NCI-H146 treated with DMSO at 0.1 percent for 48 hours (cell line): ENCODE data around the gene RALB.
A peak's percentile ranks its signal among the peaks of the same experiment; 100 is the strongest.
"Not testable (repeated sequence)": the region's sequence is repeated elsewhere in the genome, so short reads cannot be mapped to it uniquely, and the experiment has no call there.

Experiments used
- DNase-seq: peaks from one replicate; lab custom pipeline; 2025; ENCODE audit not compliant: unreplicated experiment; lab: John Stamatoyannopoulos, UW

Gene RALB

DNA sequence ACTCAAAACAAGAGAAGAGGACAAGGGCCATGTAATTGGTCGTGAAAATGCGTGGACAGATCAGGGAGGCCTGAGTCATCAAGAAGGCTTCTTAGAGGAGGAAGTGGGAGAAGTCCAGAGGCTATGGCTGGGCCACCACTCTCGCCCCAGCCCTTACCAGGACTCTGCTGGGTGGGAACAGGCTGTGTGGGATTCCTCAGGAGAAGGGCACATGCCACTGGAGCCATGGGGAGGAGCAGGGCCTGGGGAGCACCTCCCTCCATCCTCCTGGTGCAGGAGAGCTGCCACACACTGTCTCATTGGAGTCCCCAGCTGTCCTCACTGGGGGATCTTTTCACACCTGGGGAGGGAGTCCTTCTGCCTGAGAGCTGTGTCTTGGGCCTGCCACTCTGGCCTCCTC, 9.4 kb upstream of the RALB start:
- no peak for DNase-seq

DNA sequence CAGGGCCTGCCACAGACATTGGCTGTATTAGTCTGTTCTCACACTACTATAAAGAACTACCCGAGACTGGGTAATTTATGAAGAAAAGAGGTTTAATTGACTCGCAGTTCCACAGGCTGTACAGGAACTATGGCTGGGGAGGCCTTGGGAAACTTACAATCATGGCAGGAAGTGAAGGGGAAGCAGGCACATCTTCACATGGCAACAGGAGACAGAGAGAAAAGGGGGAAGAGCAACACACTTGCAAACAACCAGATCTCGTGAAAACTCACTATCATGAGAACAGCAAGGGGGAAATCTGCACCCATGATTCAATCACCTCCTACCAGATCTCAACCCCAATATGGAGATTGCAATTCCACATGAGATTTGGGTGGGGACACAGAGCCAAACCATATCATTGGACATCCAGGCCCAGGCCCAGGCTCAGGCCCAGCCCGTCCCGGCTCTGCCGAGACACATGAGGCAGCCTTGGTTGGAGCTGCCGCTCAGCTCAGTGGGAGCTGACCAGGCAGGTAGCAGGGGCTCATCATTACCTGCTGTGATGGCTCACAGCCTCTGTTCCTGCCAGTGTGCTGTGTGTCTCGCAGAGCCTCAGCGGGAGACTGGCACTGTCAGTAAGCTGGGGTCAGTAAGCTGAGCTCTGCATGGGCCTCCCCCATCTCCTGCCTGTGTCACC, 8.6 kb upstream of the RALB start:
- DNase-seq = no peak

- DNase-seq = no peak
These were observed 7.8 kb upstream of the RALB start for GRCh38 chr2:120244656-120245519.

DNA sequence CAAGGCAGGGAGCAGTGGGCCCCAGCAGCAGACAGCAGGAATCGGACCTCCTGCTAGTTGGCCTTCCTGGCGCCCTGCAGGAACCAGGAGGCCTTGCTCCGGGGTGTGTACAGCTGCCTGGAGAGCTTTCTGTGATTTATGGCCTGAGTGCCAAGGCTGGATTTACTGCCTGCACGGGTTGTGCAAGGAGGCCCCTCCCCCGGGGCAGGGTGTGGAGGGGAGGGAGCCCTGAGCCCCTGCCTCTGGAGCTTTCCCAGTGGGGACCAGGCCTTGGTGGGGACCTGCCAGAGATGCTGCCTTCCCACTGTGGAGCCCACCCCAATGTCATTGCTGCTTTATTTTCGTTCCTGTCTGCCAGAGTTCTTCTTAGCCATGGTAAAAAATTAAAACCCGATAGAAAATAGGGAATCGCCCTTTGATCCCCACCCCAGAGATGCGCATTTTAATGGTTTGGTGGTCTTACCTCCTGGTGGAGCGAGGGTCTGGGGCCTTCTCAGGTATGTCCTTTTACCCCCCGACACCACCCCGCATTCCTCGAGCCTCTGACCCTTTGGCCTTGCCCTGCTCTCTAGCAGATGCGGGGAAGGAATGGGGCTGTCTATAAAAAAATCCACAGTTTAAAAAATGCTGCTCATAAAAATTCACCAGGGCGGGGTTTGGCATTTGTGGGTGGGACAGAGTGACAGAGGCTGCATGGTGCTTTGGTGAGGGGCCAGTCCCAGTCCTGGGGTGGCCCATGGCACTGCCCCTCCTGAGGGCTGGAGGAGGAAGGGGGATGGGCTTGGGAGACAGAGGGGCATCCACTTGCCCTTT, 6.9 kb upstream of the RALB start:
- peak; percentile 96 for DNase-seq

GRCh38 chr2:120246546-120247300, 5.9 kb upstream of the RALB start:
- peak; percentile 23 for DNase-seq

DNA sequence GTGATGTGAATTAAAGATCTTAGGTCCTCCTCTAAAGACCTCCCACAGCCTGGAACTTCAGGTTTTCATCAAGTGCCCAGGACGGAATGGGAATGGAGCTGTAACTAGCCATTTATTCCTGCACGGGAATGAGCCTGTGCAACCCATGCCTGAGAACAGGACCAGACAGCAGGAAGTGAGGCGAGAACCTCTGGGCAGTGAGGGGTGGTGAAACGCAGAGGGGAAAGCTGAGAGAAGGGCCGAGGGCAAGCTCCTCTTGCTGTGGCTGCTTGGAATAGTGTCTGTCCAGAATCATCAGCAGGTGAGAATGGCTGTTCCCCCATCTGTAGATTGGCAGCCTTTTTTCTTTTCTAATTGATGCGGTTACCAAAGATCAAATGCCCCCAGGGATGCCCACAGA, 4.8 kb upstream of the RALB start:
- no peak for DNase-seq

DNA sequence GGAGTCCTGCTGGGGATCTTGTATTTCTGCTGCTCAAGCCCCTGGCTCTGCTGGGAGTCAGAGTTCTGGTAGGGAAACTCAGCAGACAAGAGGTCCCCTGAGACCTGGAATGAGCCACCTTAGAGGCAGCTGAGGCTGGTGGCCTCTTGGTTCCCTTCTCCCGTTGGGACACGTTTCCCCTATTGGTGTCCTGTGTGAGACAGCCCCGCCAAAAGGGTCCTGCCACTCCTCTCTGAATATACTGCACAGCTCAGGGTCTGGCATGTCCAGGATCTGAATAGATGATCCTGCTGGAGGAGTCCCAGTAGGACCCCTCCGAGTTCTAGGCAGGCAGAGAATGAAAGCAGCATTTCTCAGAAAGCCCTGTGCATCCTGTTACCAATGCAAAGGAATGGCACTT, 2.0 kb upstream of the RALB start:
- DNase-seq = no peak

- DNase-seq = no peak
These were observed 1.6 kb upstream of the RALB start for GRCh38 chr2:120251078-120251477.

DNA sequence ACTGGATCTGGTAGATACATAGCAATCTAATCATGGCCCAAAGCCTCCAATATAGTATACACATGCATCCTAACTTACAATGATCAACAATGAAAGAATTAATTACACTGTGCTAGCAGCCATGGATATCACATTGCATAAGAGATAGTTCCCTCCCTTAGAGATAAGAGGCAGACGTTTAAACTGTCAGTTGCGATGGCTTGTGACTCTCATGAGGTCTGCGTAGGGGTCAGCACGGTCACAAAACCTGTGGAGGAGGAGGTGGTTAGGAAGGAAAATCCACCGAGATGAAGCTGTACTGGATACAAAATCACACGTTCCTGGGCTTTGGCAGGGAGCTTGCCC, 800 bp upstream of the RALB start:
- DNase-seq = peak; percentile 19

GRCh38 chr2:120253021-120253882, 600 bp downstream of the RALB start:
- DNase-seq = no peak

DNA sequence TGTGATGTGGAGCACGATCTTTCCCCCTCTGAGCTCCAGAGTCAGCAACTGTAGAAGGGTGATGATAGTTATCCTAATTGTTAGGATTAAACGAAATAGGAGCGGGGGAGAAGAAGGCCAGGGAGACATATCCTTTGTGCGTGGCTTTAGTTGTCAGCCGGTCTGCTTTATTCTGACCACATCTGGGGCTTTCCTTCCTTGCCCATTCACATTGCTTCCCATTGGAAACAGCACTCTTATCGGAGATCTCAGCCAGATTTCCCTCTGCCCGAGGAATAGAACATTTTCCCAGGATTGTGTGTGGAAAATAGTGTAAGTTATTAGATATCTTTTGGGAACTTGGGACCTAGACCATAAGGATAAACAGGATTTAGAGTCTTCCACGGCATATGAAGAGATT, 1.5 kb downstream of the RALB start:
- no peak for DNase-seq

GRCh38 chr2:120255071-120255470, 2.4 kb downstream of the RALB start:
- DNase-seq = no peak

GRCh38 chr2:120255986-120256650, 3.5 kb downstream of the RALB start:
- DNase-seq = no peak

DNA sequence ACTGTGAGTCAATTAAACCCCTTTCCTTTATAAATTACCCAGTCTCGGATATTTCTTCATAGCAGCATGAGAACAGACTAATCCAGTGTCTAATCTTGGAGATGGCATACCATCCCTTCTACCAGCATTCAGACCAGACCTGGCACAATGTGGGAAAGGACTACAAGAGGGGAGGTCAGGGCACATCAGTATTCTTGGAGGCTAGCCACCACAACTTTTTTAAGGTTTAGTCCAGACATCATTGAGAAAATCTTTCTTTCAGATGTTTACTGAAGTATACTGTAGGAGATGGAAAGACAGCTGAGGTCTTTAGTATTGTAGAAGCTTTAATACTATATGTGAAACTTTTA, 4.0 kb downstream of the RALB start:
- no peak for DNase-seq

DNA sequence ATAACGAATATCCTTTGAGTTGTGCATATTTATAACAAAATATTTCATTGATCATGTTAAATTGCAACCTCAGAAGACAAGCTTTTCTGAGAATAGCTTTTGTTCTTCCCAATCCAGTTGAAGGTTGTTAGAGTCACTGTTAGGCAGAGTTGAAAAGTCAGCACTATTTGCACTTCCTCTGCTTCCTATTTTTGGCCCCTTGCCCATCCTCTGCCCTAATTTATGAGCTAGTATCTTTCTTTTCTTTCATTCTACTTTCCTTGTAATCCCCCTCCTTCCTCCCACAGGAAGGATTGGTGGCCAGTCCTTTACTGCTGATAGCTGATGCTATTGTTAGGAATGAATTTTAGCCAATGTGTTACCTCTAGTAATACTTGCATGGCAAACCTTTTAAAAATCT, 4.9 kb downstream of the RALB start:
- no peak for DNase-seq

- no peak for DNase-seq
These were observed 5.5 kb downstream of the RALB start for GRCh38 chr2:120258196-120258595.

GRCh38 chr2:120259939-120260338, 7.3 kb downstream of the RALB start:
- DNase-seq = not testable (repeated sequence)

DNA sequence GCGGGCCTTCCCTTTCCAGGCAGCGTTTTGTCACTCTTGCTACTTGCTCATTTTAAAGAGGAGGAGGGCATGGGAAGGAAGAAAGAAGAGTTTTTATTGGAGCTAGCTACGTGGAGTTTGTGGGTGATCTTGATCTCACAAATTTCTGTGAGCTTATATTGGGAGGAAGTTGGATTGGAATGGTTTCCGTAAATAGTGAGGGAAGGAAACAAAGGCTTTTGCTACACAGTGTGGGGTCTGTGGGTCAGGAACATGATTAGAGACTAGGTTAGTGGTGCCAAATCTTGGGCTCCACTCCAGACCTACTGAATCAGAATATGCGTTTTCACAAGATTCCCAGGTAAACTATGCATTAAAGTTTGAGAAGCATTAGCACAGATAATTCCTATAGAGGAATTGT, 8.1 kb downstream of the RALB start:
- no peak for DNase-seq

DNA sequence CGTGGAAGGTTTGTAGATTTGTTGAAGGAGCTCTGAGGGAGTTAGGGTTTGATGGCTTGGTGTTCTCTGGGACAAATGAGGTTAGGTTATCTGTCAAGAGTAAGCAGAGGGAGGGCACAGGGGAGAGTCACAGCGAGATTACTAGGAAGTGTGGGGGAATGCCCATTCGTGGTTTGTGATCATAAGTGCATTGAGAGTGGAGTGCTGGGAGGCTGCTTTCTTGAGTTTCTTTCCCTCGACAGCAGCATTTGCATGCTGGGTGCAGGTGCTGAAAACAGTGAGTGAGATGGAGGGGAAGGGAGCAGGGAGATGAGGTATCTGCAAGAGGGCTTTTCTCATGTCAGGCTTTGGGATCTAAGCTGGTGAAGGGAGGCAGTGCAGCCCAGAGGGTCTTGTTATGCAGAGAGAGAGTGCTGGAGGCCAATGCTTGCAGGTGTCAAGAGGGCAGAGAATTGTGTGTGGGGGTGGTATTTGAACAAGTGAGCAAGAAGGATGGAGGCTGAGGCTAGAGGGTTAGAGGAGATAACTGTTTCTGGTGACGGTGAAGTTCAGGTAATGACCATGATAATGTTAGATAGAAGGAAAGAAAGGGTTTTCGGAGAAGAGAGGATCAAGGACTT, 8.8 kb downstream of the RALB start:
- DNase-seq = no peak
